Measurements from ENCODE around the gene MFSD2B.

Gene MFSD2B

GRCh38 chr2:24015562-24016375 lies 5.9 kb downstream of the MFSD2B start:
- Mint-ChIP-seq H3K9me3 (no peaks in the 10 kb centered on the region), H3K36me3 (no peaks in the 10 kb centered on the region), H3K27ac (no peak overlapping the region), H3K4me3 (no peak overlapping the region), H3K4me1 (peaks cover 4% of the 10 kb centered on the region), H3K27me3 (peaks cover 21% of the 10 kb centered on the region)

DNA sequence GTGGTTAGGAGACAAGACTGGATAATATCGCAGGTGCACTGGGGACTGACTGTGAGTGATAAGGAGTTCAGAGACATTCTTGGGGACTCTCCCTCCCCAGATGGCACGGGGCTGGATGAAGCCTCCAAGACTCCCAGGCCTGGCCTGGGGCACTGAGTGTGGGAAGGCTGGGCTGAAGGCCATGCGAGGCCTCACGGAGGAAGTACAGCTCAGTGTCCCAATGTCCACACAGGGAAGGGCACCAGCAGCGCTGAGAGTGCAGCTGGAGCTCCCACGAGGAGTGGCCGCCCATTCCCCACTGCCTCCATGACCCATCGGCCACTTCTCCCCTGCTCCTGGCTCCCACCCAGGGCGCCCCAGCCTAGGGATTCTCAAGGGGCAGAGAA lies 6.5 kb downstream of the MFSD2B start:
- peaks cover 2% of the 10 kb centered on the region for H3K4me1 Mint-ChIP-seq
- no peak overlapping the region for H3K27ac Mint-ChIP-seq
- peaks cover 15% of the 10 kb centered on the region for H3K27me3 Mint-ChIP-seq
- H3K4me3 Mint-ChIP-seq = no peak overlapping the region
- H3K36me3 Mint-ChIP-seq = no peaks in the 10 kb centered on the region
- H3K9me3 Mint-ChIP-seq = no peaks in the 10 kb centered on the region

GRCh38 chr2:24016853-24017703 lies 7.2 kb downstream of the MFSD2B start:
- Mint-ChIP-seq H3K4me3 (no peak overlapping the region), H3K27ac (no peak overlapping the region), H3K36me3 (no peaks in the 10 kb centered on the region), H3K9me3 (no peaks in the 10 kb centered on the region), H3K4me1 (no peaks in the 10 kb centered on the region), H3K27me3 (peaks cover 8% of the 10 kb centered on the region)

GRCh38 chr2:24017711-24018110 lies 7.8 kb downstream of the MFSD2B start:
- peaks cover 5% of the 10 kb centered on the region for H3K27me3 Mint-ChIP-seq
- no peak overlapping the region for H3K4me3 Mint-ChIP-seq
- H3K27ac Mint-ChIP-seq = no peak overlapping the region
- H3K36me3 Mint-ChIP-seq = peaks cover 1% of the 10 kb centered on the region
- H3K4me1 Mint-ChIP-seq = no peaks in the 10 kb centered on the region
- no peaks in the 10 kb centered on the region for H3K9me3 Mint-ChIP-seq

DNA sequence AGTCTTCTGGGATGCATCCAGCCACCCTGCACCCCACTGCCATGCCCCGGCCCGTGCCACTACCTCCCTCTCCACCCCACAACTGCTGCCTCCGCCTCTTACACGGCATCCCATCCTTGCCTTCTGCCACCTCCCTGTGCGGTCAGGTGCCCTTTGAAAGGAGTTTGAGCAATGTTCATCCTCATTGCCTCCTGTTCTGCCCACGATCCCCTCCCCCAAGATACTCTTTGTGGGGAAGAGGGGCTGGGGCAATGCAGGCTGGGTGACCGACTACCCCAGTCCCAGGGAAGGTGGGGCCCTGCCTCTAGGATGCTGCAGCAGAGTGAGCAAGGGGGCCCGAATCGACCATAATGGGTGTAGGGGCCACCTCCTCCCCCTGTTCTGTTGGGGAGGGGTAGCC lies 8.4 kb downstream of the MFSD2B start:
- peaks cover 3% of the 10 kb centered on the region for H3K36me3 Mint-ChIP-seq

GRCh38 chr2:24019729-24020128 lies 9.8 kb downstream of the MFSD2B start:
- H3K4me3 Mint-ChIP-seq = no peak overlapping the region
- H3K27me3 Mint-ChIP-seq = no peaks in the 10 kb centered on the region
- no peaks in the 10 kb centered on the region for H3K4me1 Mint-ChIP-seq
- H3K9me3 Mint-ChIP-seq = no peaks in the 10 kb centered on the region
- no peak overlapping the region for H3K27ac Mint-ChIP-seq
- H3K36me3 Mint-ChIP-seq = peaks cover 8% of the 10 kb centered on the region

More for the DNA sequence above, 8.4 kb downstream of the MFSD2B start:
- Mint-ChIP-seq H3K4me3 (no peak overlapping the region), H3K4me1 (no peaks in the 10 kb centered on the region), H3K9me3 (no peaks in the 10 kb centered on the region), H3K27ac (no peak overlapping the region), H3K27me3 (peaks cover 5% of the 10 kb centered on the region)

DNA sequence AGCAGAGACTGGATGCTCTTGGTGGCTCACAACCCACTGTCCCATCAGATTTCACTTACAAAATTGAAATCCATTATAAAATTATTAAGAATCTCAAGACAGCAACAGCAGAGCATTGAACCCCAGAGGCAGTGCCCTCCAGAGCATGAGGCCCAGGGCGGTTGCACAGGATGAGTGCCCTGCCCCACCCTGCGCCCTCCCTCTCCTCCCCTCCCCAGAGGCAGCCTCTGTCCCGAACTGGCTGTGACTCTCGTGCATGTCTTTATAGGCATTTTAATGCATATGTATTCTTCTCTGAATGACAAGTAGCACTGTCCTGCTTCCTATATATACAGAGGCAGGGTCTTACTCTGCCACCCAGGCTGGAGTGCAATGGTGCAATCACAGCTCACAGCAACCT lies 10.4 kb downstream of the MFSD2B start:
- no peaks in the 10 kb centered on the region for H3K4me1 Mint-ChIP-seq
- H3K27ac Mint-ChIP-seq = no peak overlapping the region
- H3K9me3 Mint-ChIP-seq = no peaks in the 10 kb centered on the region
- no peak overlapping the region for H3K4me3 Mint-ChIP-seq
- no peaks in the 10 kb centered on the region for H3K27me3 Mint-ChIP-seq
- H3K36me3 Mint-ChIP-seq = peaks cover 9% of the 10 kb centered on the region

GRCh38 chr2:24021122-24021998 lies 11.5 kb downstream of the MFSD2B start:
- Mint-ChIP-seq H3K27me3 (no peaks in the 10 kb centered on the region), H3K27ac (no peak overlapping the region), H3K9me3 (no peaks in the 10 kb centered on the region), H3K4me1 (no peaks in the 10 kb centered on the region), H3K36me3 (peaks cover 9% of the 10 kb centered on the region), H3K4me3 (no peak overlapping the region)

- Mint-ChIP-seq H3K27ac (peak overlapping the region; percentile 43), H3K9me3 (no peaks in the 10 kb centered on the region), H3K4me1 (no peaks in the 10 kb centered on the region), H3K4me3 (no peak overlapping the region), H3K36me3 (peaks cover 10% of the 10 kb centered on the region), H3K27me3 (no peaks in the 10 kb centered on the region)
These were observed 12.6 kb downstream of the MFSD2B start for GRCh38 chr2:24022324-24022974.

DNA sequence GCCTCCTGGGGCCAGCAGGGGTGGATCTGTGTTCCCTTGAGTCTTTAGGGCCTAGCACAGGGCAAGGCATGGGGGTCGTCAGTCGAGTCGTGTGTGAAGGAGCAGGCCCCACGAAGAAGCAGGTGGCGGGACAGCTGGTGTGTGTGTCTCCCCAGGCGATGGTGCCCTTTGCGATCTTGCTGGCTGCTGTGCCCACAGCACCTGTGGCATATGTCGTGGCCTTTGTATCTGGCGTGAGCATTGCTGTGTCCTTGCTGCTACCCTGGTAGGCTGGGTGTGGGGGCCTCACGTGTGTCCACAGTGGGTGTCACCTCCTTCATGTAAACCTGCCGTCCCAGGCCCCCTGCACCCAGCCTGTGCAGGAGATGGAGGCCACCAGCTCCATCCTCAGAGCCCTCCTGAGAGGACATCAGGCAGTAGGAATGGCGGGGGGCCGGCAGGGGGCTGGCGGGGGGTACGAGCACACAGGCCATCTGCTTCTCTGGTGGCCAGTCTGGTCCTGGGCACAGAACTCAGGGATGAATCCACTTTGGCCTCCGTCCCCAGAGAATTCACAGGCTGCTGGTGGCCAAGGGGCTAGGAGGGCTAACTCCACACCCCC lies 13.2 kb downstream of the MFSD2B start:
- H3K27ac Mint-ChIP-seq = no peak overlapping the region
- no peaks in the 10 kb centered on the region for H3K9me3 Mint-ChIP-seq
- no peaks in the 10 kb centered on the region for H3K4me1 Mint-ChIP-seq
- peaks cover 10% of the 10 kb centered on the region for H3K36me3 Mint-ChIP-seq
- H3K4me3 Mint-ChIP-seq = no peak overlapping the region
- no peaks in the 10 kb centered on the region for H3K27me3 Mint-ChIP-seq

DNA sequence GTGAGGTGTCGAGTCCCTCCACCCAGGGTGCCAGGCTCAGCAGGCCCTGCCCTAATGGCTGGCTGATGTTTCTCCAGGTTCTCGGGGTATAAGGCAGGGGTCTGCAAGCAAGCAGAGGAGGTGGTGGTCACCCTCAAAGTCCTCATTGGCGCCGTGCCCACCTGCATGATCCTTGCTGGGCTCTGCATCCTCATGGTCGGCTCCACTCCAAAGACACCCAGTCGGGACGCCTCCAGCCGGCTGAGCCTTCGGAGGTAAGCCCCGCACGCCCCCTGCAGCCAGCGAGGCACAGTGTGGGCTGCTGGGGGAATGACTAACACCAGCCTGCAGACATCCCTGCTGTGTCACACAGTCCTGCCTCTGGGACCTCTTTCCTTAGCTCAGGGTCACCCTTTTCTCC lies 14.1 kb downstream of the MFSD2B start:
- Mint-ChIP-seq H3K27ac (no peak overlapping the region), H3K27me3 (no peaks in the 10 kb centered on the region), H3K4me3 (no peak overlapping the region), H3K4me1 (no peaks in the 10 kb centered on the region), H3K36me3 (peaks cover 15% of the 10 kb centered on the region), H3K9me3 (no peaks in the 10 kb centered on the region)

GRCh38 chr2:24024996-24025663 lies 15.2 kb downstream of the MFSD2B start:
- no peaks in the 10 kb centered on the region for H3K4me1 Mint-ChIP-seq
- no peaks in the 10 kb centered on the region for H3K9me3 Mint-ChIP-seq
- H3K27me3 Mint-ChIP-seq = no peaks in the 10 kb centered on the region
- H3K27ac Mint-ChIP-seq = no peak overlapping the region
- no peak overlapping the region for H3K4me3 Mint-ChIP-seq
- peaks cover 21% of the 10 kb centered on the region for H3K36me3 Mint-ChIP-seq

GRCh38 chr2:24026233-24026632 lies 16.3 kb downstream of the MFSD2B start:
- H3K36me3 Mint-ChIP-seq = peaks cover 25% of the 10 kb centered on the region
- H3K9me3 Mint-ChIP-seq = no peaks in the 10 kb centered on the region
- no peaks in the 10 kb centered on the region for H3K27me3 Mint-ChIP-seq
- no peak overlapping the region for H3K4me3 Mint-ChIP-seq
- no peaks in the 10 kb centered on the region for H3K4me1 Mint-ChIP-seq
- no peak overlapping the region for H3K27ac Mint-ChIP-seq

DNA sequence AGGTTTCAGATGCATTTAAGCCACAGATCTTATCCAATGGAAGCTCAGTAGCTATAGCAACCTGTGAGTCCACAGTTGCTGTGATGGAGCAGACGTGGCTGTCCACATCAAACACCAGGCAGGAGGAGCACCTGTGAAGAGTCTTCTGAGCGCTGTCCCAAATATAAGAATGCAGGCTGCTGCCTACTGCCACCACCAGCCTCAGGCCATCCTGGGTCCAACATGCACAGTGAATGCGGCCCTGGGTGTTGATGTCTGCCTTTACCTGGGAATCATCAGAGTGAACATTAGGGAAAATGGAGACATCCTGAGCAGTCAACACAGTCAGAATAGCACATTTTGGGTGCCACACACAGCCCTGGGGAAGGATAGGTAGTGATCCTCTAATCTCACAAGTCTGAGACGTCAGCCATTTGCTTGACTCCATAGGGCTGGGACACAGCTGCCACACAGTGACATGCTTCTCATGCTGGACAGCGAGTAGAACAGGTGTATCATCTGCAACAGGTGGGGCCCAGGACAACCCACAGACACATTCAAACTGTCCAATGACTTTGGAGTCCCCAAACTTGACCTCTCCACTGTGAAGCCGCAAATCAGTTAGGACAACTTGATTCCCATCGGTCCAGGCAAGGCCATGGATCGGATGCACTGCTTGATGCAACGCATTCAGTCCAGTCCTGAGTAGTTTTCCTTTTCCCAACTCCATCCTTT lies 29.1 kb downstream of the MFSD2B start:
- Mint-ChIP-seq H3K9me3 (no peaks in the 10 kb centered on the region), H3K36me3 (peaks cover 14% of the 10 kb centered on the region), H3K4me1 (peaks cover 23% of the 10 kb centered on the region), H3K27me3 (no peaks in the 10 kb centered on the region), H3K27ac (no peak overlapping the region), H3K4me3 (no peak overlapping the region)

Measured in activated naive CD4-positive, alpha-beta T cell treated with anti-CD3 and anti-CD28 coated beads, Interleukin-2, amount 50 U/mL, for 24 hours (primary cell).